ENCODE results near the gene AP2A1. TPM values are rescaled to one million over a fixed set of nuclear protein-coding genes. Genes with fewer than 3 reads are reported as not detected.
"Not testable (repeated sequence)": the region's sequence is repeated elsewhere in the genome, so short reads cannot be mapped to it uniquely, and the experiment has no call there.

The AP2A1 gene
- total and polyA plus RNA-seq, 2 donors (not counting 1 experiment from before 2014, with no cell fraction given), result 48.4 to 56.9 TPM

GRCh38 chr19:49818649-49819370 lies 52.0 kb downstream of the AP2A1 start:
- Histone ChIP-seq H3K27me3 (replicated peaks in 1 of 4; ENCODE audit: control extremely low read depth in 1 of 4, control insufficient read depth in 3 of 4, insufficient read depth in 4 of 4, low read length in 3 of 4) (no peaks in the 10 kb centered on the region), H3K9ac (ENCODE audit: low read length) (peak overlapping the region; percentile 96), H4K20me1 (ENCODE audit: control insufficient read depth, insufficient read depth, low read length, poor library complexity, severe bottlenecking) (peaks cover 41% of the 10 kb centered on the region), H3K9me3 (ENCODE audit: control extremely low read depth in 1 of 3, control insufficient read depth in 2 of 3, insufficient read depth in 1 of 3, low read length in 2 of 3) (no peaks in the 10 kb centered on the region), H3K4me2 (replicated peaks; ENCODE audit: low read depth, low read length, poor library complexity, severe bottlenecking) (peak overlapping the region; percentile 92), H3K4me1 (ENCODE audit: control insufficient read depth in 2 of 2, insufficient read depth in 2 of 2, low read length in 2 of 2) (peaks cover 19 to 35% of the 10 kb centered on the region in 2 donors), H3K36me3 (replicated peaks in 1 of 2; ENCODE audit: control extremely low read depth in 1 of 2, control insufficient read depth in 1 of 2, extremely low read depth in 1 of 2, insufficient read depth in 2 of 2, low read length in 1 of 2) (peaks cover 2 to 19% of the 10 kb centered on the region in 2 experiments), H3K79me2 (ENCODE audit: control insufficient read depth, insufficient read depth, low read length) (peaks cover 53% of the 10 kb centered on the region), H2AFZ (ENCODE audit: insufficient read depth, low read depth, low read length, poor library complexity, severe bottlenecking) (peak overlapping the region; percentile 84), H3K27ac (ENCODE audit: low read length in 2 of 2) (peak overlapping the region; percentile 89 to 98), H3K4me3 (ENCODE audit: control extremely low read depth in 1 of 5, extremely low read depth in 1 of 5, insufficient read depth in 1 of 5, low read depth in 2 of 5, low read length in 4 of 5) (peak overlapping the region; percentile 69 to 99 (median 94))
- H3K9me3 Mint-ChIP-seq (ENCODE audit: insufficient read depth), result no peaks in the 10 kb centered on the region
- H3K4me3 Mint-ChIP-seq, result peak overlapping the region; percentile 97
- ChIA-PET POLR2A (interaction anchor here (0.6 to 2.4 kb wide), 4 partner anchors 32 to 51 kb away, joined by 5 to 9 read pairs (median 6); partner anchors contain the start of gene PNKP), CTCF (no interaction called here)
- peak overlapping the region; percentile 98 for H3K27ac Mint-ChIP-seq
- DNase-seq (no peak), ATAC-seq (ENCODE audit: low read depth) (no peak)
- no peak for TF ChIP-seq CTCF (IDR thresholded peaks at IDR 0.05)
- no peak for TF ChIP-seq EZH2 (IDR thresholded peaks at IDR 0.05; ENCODE audit: borderline replicate concordance, insufficient read depth, low read depth, low read length, poor library complexity, severe bottlenecking)
- intact Hi-C loops (cut with micrococcal nuclease), result loop anchor here (1.0 to 5.0 kb wide), 3 partner anchors 31 to 702 kb away; partner anchors contain the start of genes C19orf73 and PPFIA3
- peaks cover 43% of the 10 kb centered on the region for H3K4me1 Mint-ChIP-seq
- no peaks in the 10 kb centered on the region for H3K27me3 Mint-ChIP-seq
- 48% methylated on average over 15 of the region's 16 CpGs for WGBS (ENCODE audit: insufficient coverage)

- Histone ChIP-seq H3K4me1 (ENCODE audit: control insufficient read depth in 2 of 2, insufficient read depth in 2 of 2, low read length in 2 of 2) (peaks cover 19 to 33% of the 10 kb centered on the region in 2 donors), H3K79me2 (ENCODE audit: control insufficient read depth, insufficient read depth, low read length) (peaks cover 61% of the 10 kb centered on the region), H4K20me1 (ENCODE audit: control insufficient read depth, insufficient read depth, low read length, poor library complexity, severe bottlenecking) (peaks cover 49% of the 10 kb centered on the region), H3K27ac (ENCODE audit: low read length in 2 of 2) (peak overlapping the region in 1 of 2 donors; percentile 98), H3K4me2 (replicated peaks; ENCODE audit: low read depth, low read length, poor library complexity, severe bottlenecking) (peak overlapping the region; percentile 92), H3K9ac (ENCODE audit: low read length) (peak overlapping the region; percentile 96), H3K36me3 (replicated peaks in 1 of 2; ENCODE audit: control extremely low read depth in 1 of 2, control insufficient read depth in 1 of 2, extremely low read depth in 1 of 2, insufficient read depth in 2 of 2, low read length in 1 of 2) (peaks cover 2 to 26% of the 10 kb centered on the region in 2 experiments)
- H3K27me3 Mint-ChIP-seq; H3K4me3 ChIP-seq (ENCODE audit: control extremely low read depth in 1 of 5, extremely low read depth in 1 of 5, insufficient read depth in 1 of 5, low read depth in 2 of 5, low read length in 4 of 5); H3K27me3 ChIP-seq (replicated peaks in 1 of 4; ENCODE audit: control extremely low read depth in 1 of 4, control insufficient read depth in 3 of 4, insufficient read depth in 4 of 4, low read length in 3 of 4); H3K9me3 Mint-ChIP-seq (ENCODE audit: insufficient read depth); DNase-seq; CTCF ChIA-PET; H3K9me3 ChIP-seq (ENCODE audit: control extremely low read depth in 1 of 3, control insufficient read depth in 2 of 3, insufficient read depth in 1 of 3, low read length in 2 of 3); H2AFZ ChIP-seq (ENCODE audit: insufficient read depth, low read depth, low read length, poor library complexity, severe bottlenecking); ATAC-seq (ENCODE audit: low read depth): not testable (repeated sequence)
- POLR2A ChIA-PET, result interaction anchor here (0.6 to 2.4 kb wide), 4 partner anchors 12 to 50 kb away, joined by 3 to 9 read pairs (median 4); no protein-coding TSS in a partner anchor
- H3K4me3 Mint-ChIP-seq, result peak overlapping the region; percentile 97
- 90% methylated on average over 2 of the region's 7 CpGs for WGBS (ENCODE audit: insufficient coverage)
- H3K4me1 Mint-ChIP-seq, result peaks cover 40% of the 10 kb centered on the region
- peak overlapping the region; percentile 98 for H3K27ac Mint-ChIP-seq
- intact Hi-C loops (cut with micrococcal nuclease), result loop anchor here (5.0 kb wide), 1 partner anchor 702 kb away; the partner anchor contains the start of genes C19orf73 and PPFIA3
Measured at GRCh38 chr19:49819452-49820115, 52.8 kb downstream of the AP2A1 start.
